Measurements from ENCODE around the gene ELAVL3. TPM values are rescaled to one million over a fixed set of nuclear protein-coding genes. Genes with fewer than 3 reads are reported as not detected.
A peak's percentile ranks its signal among the peaks of the same experiment; 100 is the strongest.

Gene ELAVL3

Small RNAs within 50 kb of the gene (small RNA-seq; reads per million reads assigned to genes)
- gene MIR7974 (ENCODE audit: insufficient read depth) = 2,503 reads per million, percentile 99 among the genes with 10 or more reads in this experiment
- gene RF00019 (ENCODE audit: insufficient read depth) = not detected
- gene RN7SL833P (ENCODE audit: insufficient read depth) = not detected
